Activated gamma-delta T cell treated with Interleukin-2 at 50 U/mL for 16 hours (primary cell): ENCODE measurements around the gene MLIP.
"Not testable (repeated sequence)": the region's sequence is repeated elsewhere in the genome, so short reads cannot be mapped to it uniquely, and the experiment has no call there.

Experiments
- DNase-seq: peaks from one replicate; pipeline ENCODE4 v3.0.0-alpha.2; 2020

Gene MLIP, protein sequence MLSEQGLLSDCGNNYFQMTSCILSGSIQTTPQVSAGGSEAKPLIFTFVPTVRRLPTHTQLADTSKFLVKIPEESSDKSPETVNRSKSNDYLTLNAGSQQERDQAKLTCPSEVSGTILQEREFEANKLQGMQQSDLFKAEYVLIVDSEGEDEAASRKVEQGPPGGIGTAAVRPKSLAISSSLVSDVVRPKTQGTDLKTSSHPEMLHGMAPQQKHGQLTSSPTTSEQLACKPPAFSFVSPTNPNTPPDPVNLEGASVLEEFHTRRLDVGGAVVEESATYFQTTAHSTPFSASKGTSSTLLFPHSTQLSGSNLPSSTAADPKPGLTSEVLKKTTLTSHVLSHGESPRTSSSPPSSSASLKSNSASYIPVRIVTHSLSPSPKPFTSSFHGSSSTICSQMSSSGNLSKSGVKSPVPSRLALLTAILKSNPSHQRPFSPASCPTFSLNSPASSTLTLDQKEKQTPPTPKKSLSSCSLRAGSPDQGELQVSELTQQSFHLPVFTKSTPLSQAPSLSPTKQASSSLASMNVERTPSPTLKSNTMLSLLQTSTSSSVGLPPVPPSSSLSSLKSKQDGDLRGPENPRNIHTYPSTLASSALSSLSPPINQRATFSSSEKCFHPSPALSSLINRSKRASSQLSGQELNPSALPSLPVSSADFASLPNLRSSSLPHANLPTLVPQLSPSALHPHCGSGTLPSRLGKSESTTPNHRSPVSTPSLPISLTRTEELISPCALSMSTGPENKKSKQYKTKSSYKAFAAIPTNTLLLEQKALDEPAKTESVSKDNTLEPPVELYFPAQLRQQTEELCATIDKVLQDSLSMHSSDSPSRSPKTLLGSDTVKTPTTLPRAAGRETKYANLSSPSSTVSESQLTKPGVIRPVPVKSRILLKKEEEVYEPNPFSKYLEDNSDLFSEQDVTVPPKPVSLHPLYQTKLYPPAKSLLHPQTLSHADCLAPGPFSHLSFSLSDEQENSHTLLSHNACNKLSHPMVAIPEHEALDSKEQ

GRCh38 chr6:54111341-54112045, at the start of gene MLIP:
Gene MLIP (plus strand): TSS chr6:54111443. CDS start chr6:54111480, 37 bp downstream.
- no peak for DNase-seq

DNA sequence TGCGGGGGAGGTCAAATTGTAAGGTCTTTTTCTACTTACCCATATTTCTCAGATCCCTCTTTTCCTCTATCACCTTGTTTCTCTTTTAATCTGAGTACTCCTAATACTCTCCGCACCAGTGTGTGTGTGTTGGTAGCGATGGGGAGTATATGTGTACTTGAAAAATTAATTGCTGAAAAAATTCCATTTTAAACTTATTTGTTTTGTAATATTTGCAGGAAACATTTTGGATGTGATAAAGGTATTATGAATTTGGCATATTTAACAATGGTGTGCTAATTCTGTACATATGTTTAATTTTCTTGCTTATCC, 48.1 kb upstream of the MLIP start:
- DNase-seq = no peak

DNA sequence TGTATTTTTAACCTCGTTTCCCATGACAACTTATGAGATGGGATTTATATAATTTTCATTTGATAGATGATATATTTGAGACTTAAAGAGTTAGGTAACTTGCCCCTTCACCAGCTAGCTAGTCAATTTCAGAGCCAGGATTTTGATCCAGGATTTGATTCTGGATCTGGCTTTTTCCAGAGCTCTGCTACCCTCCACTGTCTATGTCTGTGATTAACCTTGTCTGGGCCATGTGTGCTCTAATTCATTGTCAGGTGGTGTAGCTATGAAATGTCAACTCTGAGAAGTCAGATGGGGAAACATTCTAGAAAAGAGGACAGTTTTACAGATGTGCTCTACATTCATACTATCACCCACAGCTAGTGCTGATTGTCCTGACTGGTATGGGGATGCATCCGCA, 42.5 kb upstream of the MLIP start:
- DNase-seq = no peak

DNA sequence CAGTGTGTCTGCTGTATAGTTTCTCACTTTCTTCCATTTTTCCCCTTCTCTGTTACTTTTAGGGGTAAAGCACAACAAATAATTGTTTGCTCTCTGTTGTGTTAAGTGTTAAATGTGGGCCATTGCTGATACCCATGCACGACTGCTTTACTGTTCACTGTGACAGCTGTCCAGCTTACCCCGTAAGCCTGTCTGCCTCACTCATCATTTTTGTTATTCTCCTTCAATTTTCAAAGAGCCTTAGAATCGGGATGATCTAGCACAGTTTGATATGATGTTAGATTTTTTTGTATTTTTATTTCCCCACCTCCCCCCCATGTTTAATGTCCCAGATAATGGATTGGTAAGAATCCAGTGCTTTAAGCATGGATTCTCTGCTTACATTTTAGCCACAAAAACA, 41.2 kb upstream of the MLIP start:
- no peak for DNase-seq

GRCh38 chr6:54071821-54072340, 39.4 kb upstream of the MLIP start:
- no peak for DNase-seq

DNA sequence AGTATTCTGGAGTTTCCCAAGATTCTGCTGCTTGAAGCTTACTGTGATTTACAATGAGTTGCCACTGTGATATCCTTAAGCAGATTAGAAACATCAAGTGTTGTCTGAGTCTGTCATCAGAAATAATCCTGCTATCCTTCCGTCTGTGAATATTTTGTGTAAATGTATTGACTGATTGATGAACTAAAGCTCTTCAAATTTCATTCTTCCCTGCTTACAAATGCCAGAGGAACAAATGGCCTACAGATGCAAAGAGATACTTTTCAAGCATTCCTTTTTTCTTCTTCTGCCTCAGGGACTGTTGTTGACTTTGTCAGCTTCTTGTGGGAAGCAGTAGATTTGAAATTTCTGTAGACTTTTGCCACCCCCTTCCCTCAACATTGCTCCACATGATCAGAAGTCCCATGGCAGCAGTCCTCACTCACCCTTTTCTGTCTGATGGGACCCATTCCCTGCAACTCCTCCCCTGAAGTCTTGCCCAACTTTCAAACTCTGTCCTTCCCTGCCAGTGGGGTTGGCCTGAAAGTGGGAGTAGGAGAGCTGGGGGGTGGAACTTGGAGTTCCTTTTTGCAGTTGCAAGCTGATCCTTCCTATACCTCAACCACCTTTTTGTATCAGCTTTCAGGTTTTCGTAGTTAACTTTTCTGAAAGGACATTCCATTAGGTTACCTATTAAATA, 38.5 kb upstream of the MLIP start:
- no peak for DNase-seq

GRCh38 chr6:54073487-54073886, 37.8 kb upstream of the MLIP start:
- DNase-seq = no peak

DNA sequence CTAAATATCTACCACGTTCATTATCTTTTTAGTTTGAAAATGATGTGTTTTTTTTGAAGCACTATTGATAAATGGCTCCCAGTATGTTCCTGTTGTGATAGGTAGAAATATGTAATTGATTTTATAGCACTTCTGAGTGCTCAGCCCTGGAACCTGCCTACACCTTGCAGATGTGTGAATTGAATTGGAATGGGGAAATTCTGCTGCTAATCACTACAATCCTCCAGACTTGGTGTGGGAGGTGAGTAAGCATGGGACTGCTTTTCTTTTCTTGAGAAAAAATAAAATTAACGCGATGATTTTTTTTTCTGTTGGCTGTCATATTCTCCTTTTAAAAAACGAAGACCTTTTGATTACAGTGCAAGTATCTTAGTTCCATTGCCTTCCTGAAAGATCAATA, 37.1 kb upstream of the MLIP start:
- no peak for DNase-seq

DNA sequence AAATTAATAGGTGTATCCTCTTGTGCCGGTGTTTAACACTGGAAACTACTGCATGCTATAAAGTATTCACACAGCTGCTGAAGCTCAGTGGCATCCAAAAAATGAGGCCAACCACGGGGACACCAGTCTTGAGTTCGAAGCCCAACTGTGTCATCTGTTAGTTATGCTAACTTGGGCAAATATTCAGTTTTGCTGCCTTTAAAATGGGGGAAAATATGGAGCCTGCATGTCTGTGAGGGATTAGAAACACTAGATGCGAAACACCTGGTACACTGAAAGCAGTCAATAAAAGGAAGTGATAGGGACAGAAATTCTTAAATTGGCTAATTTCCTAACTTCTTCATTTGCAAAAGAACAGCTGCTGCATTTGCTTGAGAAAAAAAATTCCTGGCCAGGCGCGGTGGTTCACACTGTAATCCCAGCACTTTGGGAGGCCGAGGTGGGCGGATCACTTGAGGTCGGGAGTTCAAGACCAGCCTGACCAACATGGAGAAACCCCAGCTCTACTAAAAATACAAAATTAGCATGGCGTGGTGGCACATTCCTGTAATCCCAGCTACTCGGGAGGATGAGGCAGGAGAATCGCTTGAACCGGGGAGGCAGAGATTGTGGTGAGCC, 36.6 kb upstream of the MLIP start:
- DNase-seq = no peak

DNA sequence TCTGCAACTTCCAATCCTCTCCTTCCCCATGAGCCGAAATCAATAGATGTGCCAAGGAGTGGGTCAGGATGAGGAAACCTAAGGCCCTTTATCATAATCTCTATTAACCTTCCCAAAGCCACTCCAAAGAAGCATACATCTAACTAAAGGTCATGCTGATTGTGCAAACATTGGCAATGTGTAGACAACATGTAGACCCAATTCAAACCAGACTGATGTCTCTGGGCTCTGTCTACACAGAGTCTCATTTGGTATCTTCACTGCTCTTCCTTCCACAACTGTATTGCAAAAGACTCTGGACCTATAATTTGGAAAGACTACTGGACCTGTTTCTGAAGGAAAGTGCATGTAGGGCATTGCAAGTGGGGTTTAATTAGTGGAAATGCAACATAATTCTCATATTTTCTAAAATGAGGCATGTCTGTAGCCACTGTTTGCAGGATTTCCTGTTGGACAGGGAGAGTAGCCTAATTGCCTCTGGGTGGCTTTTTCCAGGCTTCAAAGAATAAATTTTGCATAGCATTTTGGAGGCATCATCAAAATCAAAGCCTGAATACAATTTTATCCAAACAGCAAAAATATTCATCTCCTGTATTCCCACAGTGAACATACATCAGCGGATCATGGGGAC, 35.0 kb upstream of the MLIP start:
- DNase-seq = no peak

DNA sequence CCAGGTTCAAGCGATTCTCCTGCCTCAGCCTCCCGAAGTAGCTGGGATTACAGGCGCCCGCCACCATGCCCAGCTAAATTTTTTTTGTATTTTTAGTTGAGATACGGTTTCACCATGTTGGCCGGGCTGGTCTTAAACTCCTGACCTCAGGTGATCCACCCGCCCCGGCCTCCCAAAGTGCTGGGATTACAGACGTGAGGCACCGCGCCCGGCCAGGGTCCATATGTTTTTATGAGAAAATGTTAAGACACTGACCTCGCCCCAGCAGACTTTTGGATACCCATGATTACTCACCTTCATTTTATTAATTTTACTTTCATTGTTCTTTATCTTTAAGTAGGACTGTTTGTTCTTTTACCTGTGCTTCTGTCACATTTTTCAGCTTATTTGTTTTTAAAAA, 29.7 kb upstream of the MLIP start:
- DNase-seq = not testable (repeated sequence)

- DNase-seq = no peak
Measured at GRCh38 chr6:54083287-54083686, 28.0 kb upstream of the MLIP start.

DNA sequence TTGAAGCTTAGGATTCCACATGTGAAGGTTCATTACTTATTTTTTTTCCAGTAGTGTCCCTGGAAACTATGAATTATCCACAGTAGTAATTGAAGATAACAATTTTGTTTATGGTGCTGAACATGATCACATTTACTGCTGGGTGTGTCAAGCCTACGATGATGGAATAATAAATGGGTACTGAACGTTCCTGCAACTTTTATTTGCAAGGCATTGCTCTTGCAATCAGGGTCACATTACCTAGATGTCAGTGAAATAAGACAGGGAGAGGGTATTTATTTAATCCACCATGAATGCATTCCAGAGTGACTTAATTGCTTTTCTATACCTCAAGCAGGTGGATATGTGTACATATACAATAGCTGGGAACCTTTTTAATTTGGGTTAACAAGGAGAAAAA, 27.0 kb upstream of the MLIP start:
- DNase-seq = no peak

DNA sequence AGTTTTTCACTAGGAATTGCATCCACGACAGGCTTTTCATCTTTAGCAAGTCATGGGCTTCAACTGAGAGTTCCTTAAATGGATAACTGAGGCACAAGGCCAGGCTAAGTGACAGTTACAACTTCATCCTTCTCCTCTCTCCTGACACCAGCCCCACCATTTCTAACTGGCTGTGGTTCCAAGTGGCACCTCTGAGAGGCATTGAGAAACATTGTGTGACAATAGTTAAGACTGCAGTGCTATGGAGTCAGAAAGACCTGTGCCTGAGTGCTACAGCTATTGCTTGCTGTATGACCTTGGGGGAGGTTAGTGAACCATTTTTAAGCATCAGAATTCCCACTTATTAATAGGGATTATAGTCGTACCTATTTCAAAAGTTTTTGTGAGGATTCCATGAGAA, 26.2 kb upstream of the MLIP start:
- DNase-seq = no peak

DNA sequence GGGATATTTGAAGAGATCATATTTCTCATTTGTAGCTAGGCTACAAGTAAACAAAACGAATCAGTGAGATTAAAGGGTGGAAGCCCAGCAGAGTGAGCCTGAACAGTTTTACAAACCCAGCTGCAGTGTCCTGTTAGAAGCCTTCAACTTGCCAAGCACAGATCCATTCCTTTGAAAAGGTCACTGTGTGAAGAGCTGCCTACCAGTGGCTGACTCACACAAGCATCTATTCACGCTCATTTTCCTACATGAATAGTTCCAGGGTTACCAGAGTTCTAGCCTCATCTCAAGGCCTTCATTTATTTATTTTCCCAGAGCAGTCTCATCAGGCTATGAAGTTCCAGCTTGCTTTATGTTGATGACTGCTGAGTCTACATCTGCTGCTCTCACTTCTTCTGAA, 25.7 kb upstream of the MLIP start:
- DNase-seq = no peak

- DNase-seq = no peak
Measured at GRCh38 chr6:54086439-54086838, 24.8 kb upstream of the MLIP start.

- no peak for DNase-seq
Measured at GRCh38 chr6:54087721-54088120, 23.5 kb upstream of the MLIP start.

DNA sequence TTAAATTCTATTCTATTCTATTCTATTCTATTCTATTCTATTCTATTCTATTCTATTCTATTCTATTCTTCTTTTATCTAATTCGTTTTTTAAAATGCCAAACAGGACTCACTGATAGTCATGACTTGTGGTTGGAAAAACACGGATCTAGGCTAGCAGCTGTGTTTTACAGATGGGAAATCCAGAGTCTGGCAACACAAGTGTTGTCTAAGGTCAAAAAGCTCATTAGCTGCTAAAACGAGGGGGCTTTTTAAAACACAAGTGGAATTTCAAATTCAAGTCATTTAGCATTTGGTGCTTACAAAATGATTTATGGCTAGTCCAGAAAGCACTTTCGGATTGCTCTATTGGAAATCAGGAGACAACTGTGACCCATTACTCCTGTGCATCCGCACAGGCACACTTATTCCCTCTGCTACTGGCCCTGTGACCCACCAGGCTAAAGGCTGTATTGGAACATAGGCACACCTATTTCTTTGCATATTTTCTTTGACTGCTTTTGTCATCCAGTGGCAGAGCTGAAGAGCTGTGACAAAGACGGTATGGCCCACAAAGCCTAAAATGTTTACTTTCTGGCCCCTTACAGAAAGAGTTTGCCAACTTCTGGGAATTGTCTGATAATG, 17.8 kb upstream of the MLIP start:
- no peak for DNase-seq

- no peak for DNase-seq
Measured at GRCh38 chr6:54094293-54094692, 16.9 kb upstream of the MLIP start.

- no peak for DNase-seq
Measured at GRCh38 chr6:54094786-54095185, 16.5 kb upstream of the MLIP start.

- DNase-seq = no peak
Measured at GRCh38 chr6:54095723-54096122, 15.5 kb upstream of the MLIP start.
